CD4-positive, alpha-beta T cell treated with Interferon alpha-2 for 1 hour (primary cell): ENCODE data around the gene HCFC2.
"Not testable (repeated sequence)": the region's sequence is repeated elsewhere in the genome, so short reads cannot be mapped to it uniquely, and the experiment has no call there.

ENCODE experiments used
- DNase-seq, 2 donors: peaks; one replicate each; pipeline ENCODE4 v3.0.0-alpha.2; 2020 to 2022

The HCFC2 gene

GRCh38 chr12:104064031-104064841 is at the start of gene HCFC2:
Gene HCFC2, plus strand, starts transcription at chr12:104064531. Its CDS starts 30 bp downstream, at chr12:104064561.
- peak; percentile 84 to 88 for DNase-seq

GRCh38 chr12:104021862-104022261 is 42.5 kb upstream of the HCFC2 start:
- not testable (repeated sequence) for DNase-seq

DNA sequence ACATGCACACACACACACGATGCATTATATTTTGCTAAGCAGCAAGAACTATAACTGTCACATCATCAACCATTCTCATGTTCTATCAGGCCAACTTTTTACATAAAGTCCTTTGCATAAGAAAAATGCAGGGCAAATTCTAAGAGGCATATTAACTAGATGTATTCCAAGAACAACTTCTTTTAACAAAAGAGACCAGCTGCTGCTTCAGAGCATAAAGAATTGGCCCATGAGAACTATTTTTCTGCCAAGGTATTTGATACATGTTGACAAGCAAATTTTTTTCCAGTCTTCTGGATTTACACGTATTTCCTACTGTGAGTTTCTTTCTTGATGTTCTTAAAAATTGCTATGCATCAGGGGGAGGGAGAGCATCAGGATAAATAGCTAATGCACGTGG is 41.5 kb upstream of the HCFC2 start:
- no peak for DNase-seq

DNA sequence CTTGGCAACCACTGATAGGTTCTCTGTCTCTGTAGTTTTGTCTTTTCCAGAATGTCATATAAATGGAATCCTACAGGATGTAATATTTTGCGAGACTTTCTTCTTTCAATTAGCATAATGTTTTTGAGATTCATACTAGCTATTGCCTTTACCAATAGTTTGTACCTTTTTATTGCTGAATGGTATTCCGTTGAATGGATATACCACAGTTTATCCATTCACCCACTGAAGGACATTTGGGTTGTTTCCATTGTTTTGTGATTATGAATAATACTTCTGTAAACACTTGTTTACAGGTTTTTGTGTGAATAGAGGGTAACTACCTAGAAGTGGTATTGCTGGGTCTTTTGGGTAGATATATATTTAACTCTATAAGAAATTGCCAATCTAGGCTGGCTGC is 40.6 kb upstream of the HCFC2 start:
- DNase-seq, result no peak

GRCh38 chr12:104024348-104024747 is 40.0 kb upstream of the HCFC2 start:
- DNase-seq, result no peak

DNA sequence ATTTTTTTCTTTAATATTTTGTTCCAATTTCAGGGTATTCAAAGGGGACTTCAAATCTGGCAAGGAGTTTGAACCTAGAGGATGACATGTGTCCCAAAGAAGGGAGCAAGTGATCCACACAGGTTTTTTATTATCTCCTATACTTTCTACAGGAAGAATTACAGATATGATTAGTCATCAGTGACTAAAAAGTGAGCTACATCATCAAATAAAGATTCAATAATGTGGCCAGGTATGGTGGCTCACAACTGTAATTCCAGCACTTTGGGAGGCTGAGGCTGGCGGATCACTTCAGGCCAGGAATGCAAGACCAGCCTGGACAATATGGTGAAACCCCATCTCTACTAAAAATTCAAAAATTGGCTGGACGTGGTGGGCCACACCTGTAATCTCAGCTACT is 38.6 kb upstream of the HCFC2 start:
- no peak for DNase-seq

- DNase-seq, result no peak
Observed at GRCh38 chr12:104026841-104027599, 37.3 kb upstream of the HCFC2 start.

- DNase-seq, result not testable (repeated sequence)
Observed at GRCh38 chr12:104030596-104030995, 33.7 kb upstream of the HCFC2 start.

- not testable (repeated sequence) for DNase-seq
Observed at GRCh38 chr12:104036143-104036542, 28.2 kb upstream of the HCFC2 start.

DNA sequence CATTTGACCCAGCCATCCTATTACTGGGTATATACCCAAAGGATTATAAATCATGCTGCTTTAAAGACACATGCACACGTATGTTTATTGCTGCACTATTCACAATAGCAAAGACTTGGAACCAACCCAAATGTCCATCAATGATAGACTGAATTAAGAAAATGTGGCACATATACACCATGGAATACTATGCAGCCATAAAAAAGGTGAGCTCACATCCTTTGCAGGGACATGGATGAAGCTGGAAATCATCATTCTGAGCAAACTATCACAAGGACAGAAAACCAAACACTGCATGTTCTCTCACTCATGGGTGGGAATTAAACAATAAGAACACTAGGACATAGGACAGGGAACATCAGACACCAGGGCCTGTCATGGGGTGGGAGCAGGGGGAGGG is 24.6 kb upstream of the HCFC2 start:
- not testable (repeated sequence) for DNase-seq

- no peak for DNase-seq
Observed at GRCh38 chr12:104042580-104042979, 21.8 kb upstream of the HCFC2 start.

DNA sequence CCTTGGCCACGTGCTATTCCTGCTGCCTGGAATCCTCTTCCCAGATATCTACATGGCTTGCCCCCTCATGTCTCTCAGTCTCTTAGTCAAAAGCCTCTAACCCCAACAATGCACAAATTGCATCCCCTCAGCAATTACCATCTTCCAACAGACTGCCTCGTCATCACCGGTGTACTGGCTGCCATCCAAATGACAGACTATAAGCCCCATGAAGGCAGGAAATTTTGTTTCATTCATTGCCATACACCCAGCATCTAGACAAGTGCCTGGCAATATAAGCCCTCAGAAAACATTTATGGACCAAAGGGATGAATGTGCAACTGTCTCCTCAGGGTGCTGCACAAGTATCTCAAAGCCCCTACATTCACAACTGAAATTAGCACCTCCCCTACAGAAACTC is 20.2 kb upstream of the HCFC2 start:
- DNase-seq, result no peak

GRCh38 chr12:104046306-104046705 is 18.0 kb upstream of the HCFC2 start:
- DNase-seq, result no peak

- no peak for DNase-seq
Observed at GRCh38 chr12:104048162-104048561, 16.2 kb upstream of the HCFC2 start.

GRCh38 chr12:104048811-104049210 is 15.5 kb upstream of the HCFC2 start:
- no peak for DNase-seq

- no peak for DNase-seq
Observed at GRCh38 chr12:104049278-104049902, 14.9 kb upstream of the HCFC2 start.

DNA sequence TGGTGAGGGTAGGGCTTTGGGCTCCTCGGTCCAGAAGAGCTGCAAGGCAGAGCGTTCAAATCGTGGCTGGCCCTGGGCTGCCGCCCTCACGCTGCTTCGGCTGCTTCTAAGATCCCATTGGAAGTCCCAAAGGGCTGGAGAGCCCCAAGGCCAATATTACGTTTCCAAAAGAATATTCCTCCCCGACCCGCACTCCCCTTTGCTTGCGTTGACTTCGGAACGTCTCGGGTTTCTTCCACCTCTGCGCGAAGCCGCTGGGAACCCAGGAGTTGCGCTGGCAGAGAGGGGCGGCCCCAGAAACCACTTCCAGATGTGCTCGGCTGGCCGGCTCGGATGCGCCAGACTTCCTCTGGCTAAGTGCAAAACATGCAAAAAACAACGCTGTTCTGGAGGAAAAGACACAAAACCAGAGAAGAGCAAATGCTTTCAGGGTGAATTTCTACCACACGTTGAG is 14.4 kb upstream of the HCFC2 start, which contains the start of gene GLT8D2:
GLT8D2 (minus strand) TSS at position 285 of the 454 bp plus-strand sequence. CDS start 30,539 bp downstream, outside the sequence.
- DNase-seq, result no peak

DNA sequence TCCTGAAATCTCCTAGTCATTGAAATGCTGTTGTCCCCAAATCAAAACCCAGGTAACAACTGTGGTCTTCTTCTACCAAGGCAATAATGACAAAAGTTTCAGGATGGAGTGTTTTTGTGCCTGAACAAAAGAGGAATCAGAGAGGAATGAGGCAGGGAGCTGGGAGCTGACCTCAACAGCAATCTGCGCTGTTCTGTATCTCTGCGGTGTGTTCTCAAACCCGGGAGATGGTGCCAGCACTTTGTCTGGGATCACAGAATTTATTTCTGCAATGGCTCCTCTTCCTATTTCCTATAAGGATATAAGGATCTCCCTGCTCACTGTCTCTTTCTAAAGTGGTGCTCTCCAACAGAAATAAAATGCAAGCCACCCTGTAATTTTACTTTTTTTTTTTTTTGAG is 13.9 kb upstream of the HCFC2 start:
- no peak for DNase-seq

- DNase-seq, result no peak
Observed at GRCh38 chr12:104054681-104055346, 9.5 kb upstream of the HCFC2 start.

- no peak for DNase-seq
Observed at GRCh38 chr12:104055686-104056388, 8.5 kb upstream of the HCFC2 start.

- no peak for DNase-seq
Observed at GRCh38 chr12:104056419-104056972, 7.8 kb upstream of the HCFC2 start.

- peak in 1 of 2 donors; percentile 43 for DNase-seq
Observed at GRCh38 chr12:104057771-104058197, 6.5 kb upstream of the HCFC2 start.
